NCI-H69 (cell line): ENCODE measurements around the gene ZCCHC10.
A peak's percentile ranks its signal among the peaks of the same experiment; 100 is the strongest.
"Not testable (repeated sequence)": the region's sequence is repeated elsewhere in the genome, so short reads cannot be mapped to it uniquely, and the experiment has no call there.

Experiments used
- DNase-seq: peaks from one replicate; lab custom pipeline; 2025; lab: John Stamatoyannopoulos, UW

ZCCHC10 gene

GRCh38 chr5:133041910-133042309, 15.6 kb upstream of the ZCCHC10 start:
- DNase-seq, result no peak

GRCh38 chr5:133041157-133041784, 14.9 kb upstream of the ZCCHC10 start:
- no peak for DNase-seq

GRCh38 chr5:133036677-133037076, 10.3 kb upstream of the ZCCHC10 start:
- DNase-seq, result not testable (repeated sequence)

GRCh38 chr5:133035224-133035623, 8.9 kb upstream of the ZCCHC10 start:
- DNase-seq, result no peak

GRCh38 chr5:133034064-133034463, 7.7 kb upstream of the ZCCHC10 start:
- no peak for DNase-seq

GRCh38 chr5:133032852-133033742, 6.7 kb upstream of the ZCCHC10 start:
- no peak for DNase-seq

GRCh38 chr5:133030343-133031005, 4.1 kb upstream of the ZCCHC10 start:
- DNase-seq, result no peak

- no peak for DNase-seq
These were observed 3.1 kb upstream of the ZCCHC10 start for GRCh38 chr5:133029416-133029815.

GRCh38 chr5:133026664-133027153, 360 bp upstream of the ZCCHC10 start:
- no peak for DNase-seq

- DNase-seq, result not testable (repeated sequence)
These were observed 6.9 kb downstream of the ZCCHC10 start for GRCh38 chr5:133019471-133019870.

- DNase-seq, result no peak
These were observed 8.4 kb downstream of the ZCCHC10 start for GRCh38 chr5:133017964-133018363.

GRCh38 chr5:133015466-133015865, 10.9 kb downstream of the ZCCHC10 start:
- DNase-seq, result no peak

- not testable (repeated sequence) for DNase-seq
These were observed 17.9 kb downstream of the ZCCHC10 start for GRCh38 chr5:133008455-133008854.

GRCh38 chr5:133006653-133007052, 19.7 kb downstream of the ZCCHC10 start:
- DNase-seq, result no peak

GRCh38 chr5:132999246-132999645, 27.1 kb downstream of the ZCCHC10 start:
- DNase-seq, result no peak

GRCh38 chr5:132998556-132998955, 27.8 kb downstream of the ZCCHC10 start:
- DNase-seq, result no peak

- DNase-seq, result no peak
These were observed 30.0 kb downstream of the ZCCHC10 start for GRCh38 chr5:132996307-132996706.

- DNase-seq, result peak; percentile 47
These were observed 38.6 kb downstream of the ZCCHC10 start for GRCh38 chr5:132987531-132988408.

GRCh38 chr5:132982971-132983370, 43.4 kb downstream of the ZCCHC10 start:
- not testable (repeated sequence) for DNase-seq

GRCh38 chr5:132981288-132981687, 45.1 kb downstream of the ZCCHC10 start:
- no peak for DNase-seq

- no peak for DNase-seq
These were observed 46.4 kb downstream of the ZCCHC10 start for GRCh38 chr5:132979976-132980375.
